Measurements from ENCODE around the gene AQP2.

The AQP2 gene

GRCh38 chr12:49953961-49954846, 3.7 kb downstream of the AQP2 start:
- TF ChIP-seq, protein P1, sequence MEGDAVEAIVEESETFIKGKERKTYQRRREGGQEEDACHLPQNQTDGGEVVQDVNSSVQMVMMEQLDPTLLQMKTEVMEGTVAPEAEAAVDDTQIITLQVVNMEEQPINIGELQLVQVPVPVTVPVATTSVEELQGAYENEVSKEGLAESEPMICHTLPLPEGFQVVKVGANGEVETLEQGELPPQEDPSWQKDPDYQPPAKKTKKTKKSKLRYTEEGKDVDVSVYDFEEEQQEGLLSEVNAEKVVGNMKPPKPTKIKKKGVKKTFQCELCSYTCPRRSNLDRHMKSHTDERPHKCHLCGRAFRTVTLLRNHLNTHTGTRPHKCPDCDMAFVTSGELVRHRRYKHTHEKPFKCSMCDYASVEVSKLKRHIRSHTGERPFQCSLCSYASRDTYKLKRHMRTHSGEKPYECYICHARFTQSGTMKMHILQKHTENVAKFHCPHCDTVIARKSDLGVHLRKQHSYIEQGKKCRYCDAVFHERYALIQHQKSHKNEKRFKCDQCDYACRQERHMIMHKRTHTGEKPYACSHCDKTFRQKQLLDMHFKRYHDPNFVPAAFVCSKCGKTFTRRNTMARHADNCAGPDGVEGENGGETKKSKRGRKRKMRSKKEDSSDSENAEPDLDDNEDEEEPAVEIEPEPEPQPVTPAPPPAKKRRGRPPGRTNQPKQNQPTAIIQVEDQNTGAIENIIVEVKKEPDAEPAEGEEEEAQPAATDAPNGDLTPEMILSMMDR (IDR thresholded peaks at IDR 0.05; ENCODE audit: low read depth, low read length, missing control alignments) = no peak
- H3K4me3 ChIP-seq (ENCODE audit: low read depth, low read length) = no peak overlapping the region
- peaks cover 43% of the 10 kb centered on the region for H3K27me3 ChIP-seq (replicated peaks)
- H3K36me3 ChIP-seq (replicated peaks) = no peaks in the 10 kb centered on the region
- in situ Hi-C loops (cut with HindIII; ENCODE audit: low pct_ligation_motif_present, low sequenced_read_pairs) = loop anchor here (25.0 kb wide), 1 partner anchor 233 kb away; no protein-coding TSS in a partner anchor
- no peak for DNase-seq
- H3K27ac ChIP-seq = no peak overlapping the region

DNA sequence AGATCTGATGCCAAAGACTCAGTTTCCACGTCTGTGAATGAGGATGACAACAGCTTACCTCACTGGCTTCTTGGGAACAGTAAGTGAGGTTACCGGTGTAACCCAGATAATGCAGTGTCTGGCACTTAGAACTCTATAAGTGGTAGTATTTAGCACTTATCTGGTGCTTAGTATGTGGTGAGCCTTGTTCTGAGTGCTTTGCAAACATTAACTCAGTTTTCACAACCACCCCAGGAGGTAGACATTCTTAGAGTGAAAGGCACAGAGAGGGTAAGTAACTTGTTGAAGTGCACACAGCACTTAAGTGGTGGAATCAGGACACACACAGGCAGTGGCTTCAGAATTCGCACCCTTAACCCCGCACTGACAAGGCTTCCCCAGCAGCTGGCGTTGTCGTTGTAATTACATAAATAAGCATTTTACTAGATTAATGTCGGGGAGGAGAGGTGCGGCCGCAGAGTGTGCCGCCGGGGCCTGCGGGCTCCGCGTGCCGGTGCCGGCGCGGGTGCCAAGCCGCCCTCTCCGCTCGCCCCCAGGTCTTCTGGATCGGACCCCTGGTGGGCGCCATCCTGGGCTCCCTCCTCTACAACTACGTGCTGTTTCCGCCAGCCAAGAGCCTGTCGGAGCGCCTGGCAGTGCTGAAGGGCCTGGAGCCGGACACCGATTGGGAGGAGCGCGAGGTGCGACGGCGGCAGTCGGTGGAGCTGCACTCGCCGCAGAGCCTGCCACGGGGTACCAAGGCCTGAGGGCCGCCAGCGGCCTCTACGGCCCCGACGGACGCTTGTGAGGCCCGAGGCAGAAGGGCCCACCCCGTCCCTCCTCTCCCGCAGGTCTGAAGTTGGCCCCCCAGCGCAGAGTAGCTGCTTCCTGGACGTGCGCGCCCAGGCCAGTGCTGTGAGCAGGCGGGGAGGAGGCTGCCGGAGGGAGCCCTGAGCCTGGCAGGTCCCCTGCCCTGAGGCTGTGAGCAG, 4.6 kb downstream of the AQP2 start:
- Histone ChIP-seq H3K27me3 (replicated peaks) (peaks cover 45% of the 10 kb centered on the region), H3K4me3 (ENCODE audit: low read depth, low read length) (no peak overlapping the region)
- no peak for DNase-seq

DNA sequence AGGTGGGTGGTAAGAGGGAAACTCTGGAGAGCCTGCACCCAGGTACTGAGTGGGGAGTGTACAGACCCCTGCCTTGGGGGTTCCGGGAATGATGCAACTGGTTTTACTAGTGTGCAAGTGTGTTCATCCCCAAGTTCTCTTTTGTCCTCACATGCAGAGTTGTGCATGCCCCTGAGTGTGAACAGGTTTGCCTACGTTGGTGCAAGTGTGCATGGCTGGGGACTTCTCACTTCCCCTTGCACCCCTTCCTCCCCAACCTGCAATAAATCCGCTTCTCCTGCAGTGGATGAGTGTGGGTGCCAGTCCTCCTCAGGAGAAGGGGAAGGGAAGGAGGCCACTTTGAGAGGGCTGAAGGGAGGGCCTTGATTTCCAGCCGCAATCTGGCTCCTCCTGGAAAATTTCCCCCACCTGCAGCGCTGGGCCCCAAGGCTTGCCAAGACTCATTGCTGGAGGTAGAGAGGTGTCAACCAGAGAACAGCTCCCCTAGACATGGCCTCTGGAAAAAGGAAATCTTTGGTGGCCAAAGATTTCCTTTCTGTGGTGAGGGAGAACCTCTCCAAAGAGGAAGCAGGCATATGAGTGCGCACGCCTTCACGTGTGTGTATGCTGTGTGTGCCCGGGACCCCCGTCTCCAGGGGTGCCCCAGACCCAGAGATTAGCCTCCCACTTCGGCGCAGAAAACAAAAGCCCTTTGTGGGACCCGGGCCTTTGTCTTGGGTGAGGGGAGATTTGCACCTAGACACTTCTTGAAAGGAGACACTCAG, 5.5 kb downstream of the AQP2 start:
- in situ Hi-C loops (cut with HindIII; ENCODE audit: low pct_ligation_motif_present, low sequenced_read_pairs) = loop anchor here (25.0 kb wide), 1 partner anchor 231 kb away; no protein-coding TSS in a partner anchor
- Histone ChIP-seq H3K4me3 (ENCODE audit: low read depth, low read length) (no peak overlapping the region), H3K27me3 (replicated peaks) (peaks cover 54% of the 10 kb centered on the region), H3K27ac (no peak overlapping the region), H3K36me3 (replicated peaks) (no peaks in the 10 kb centered on the region)
- TF ChIP-seq, protein P1 (IDR thresholded peaks at IDR 0.05; ENCODE audit: low read depth, low read length, missing control alignments) = no peak
- DNase-seq = no peak

More for the DNA sequence above, 4.6 kb downstream of the AQP2 start:
- TF ChIP-seq, protein P1 (IDR thresholded peaks at IDR 0.05; ENCODE audit: low read depth, low read length, missing control alignments) = no peak
- no peak overlapping the region for H3K27ac ChIP-seq
- in situ Hi-C loops (cut with HindIII; ENCODE audit: low pct_ligation_motif_present, low sequenced_read_pairs) = loop anchor here (25.0 kb wide), 1 partner anchor 232 kb away; no protein-coding TSS in a partner anchor
- H3K36me3 ChIP-seq (replicated peaks) = no peaks in the 10 kb centered on the region

DNA sequence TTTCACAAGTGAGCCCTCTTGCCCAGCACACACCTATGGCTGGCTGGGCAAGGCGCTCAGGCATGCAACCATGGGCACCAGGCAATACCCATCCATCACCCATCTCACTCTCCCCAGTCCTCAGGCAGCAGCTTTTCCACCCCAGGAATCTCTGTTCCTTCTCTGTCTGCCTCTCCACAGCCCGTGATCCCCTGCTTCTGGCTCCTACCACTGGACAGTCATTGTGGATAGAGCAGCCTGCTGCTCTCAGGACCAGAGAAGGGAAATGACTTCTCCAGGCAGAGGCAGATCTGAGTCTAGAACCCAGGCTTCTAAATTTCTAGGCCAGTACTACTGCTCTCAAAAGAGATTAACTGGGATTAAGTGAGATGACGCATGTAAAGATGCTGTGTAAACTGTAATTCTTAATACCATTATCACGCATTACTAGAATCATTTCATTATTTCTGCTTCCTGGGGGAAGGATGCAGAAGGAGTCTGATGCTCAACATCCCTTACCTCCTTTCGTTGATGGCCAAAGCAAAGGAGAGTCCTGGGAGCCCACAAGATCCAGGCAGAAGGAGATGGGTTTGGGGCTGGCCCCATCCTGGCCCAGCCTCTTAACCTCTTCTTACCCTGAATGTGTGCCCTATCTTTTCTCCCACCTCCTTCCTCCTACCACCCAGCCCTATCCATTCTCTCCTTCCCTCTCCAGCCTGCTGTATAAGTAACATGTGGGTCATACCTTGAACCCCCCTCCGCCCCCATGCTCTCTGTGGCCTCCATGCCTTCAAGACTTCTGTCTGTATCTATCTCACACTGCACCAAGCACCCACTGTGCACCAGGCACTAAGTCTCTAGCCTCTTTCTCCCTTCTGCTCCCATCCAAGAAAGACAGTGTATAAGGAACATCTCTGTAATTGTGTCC, 6.4 kb downstream of the AQP2 start:
- TF ChIP-seq, protein P1 (IDR thresholded peaks at IDR 0.05; ENCODE audit: low read depth, low read length, missing control alignments) = no peak
- Histone ChIP-seq H3K27ac (no peak overlapping the region), H3K4me3 (ENCODE audit: low read depth, low read length) (no peak overlapping the region), H3K36me3 (replicated peaks) (no peaks in the 10 kb centered on the region), H3K27me3 (replicated peaks) (peaks cover 60% of the 10 kb centered on the region)
- no peak for DNase-seq
- in situ Hi-C loops (cut with HindIII; ENCODE audit: low pct_ligation_motif_present, low sequenced_read_pairs) = loop anchor here (25.0 kb wide), 1 partner anchor 230 kb away; no protein-coding TSS in a partner anchor
